B cell (primary cell): Measurements from ENCODE around the gene ESRP2. TPM values are rescaled to one million over a fixed set of nuclear protein-coding genes. Genes with fewer than 3 reads are reported as not detected.

Experiments used
- ATAC-seq: fragments of 200-7000 bp; cut with Tn5 transposase; one replicate; pipeline ENCODE4 v1.10.0; 2021; ENCODE audit warnings: low read depth, mild to moderate bottlenecking, moderate number of reproducible peaks, moderate library complexity
- CTCF ChIA-PET: fragments of 350-600 bp; sonication (Branson Sonifier 250); formaldehyde crosslinking; loops from one replicate; lab custom pipeline; 2021; ENCODE audit warnings: antibody characterized with exemption, inconsistent platforms; lab: Charles Lee
- POLR2A ChIA-PET: fragments of 350-600 bp; sonication (Branson Sonifier 250); formaldehyde crosslinking; loops from one replicate; lab custom pipeline; 2021; ENCODE audit warnings: antibody characterized with exemption; lab: Charles Lee
- DNase-seq: peaks from one replicate; pipeline ENCODE4 v3.0.0; 2013
- H2AFZ ChIP-seq: 2 replicates; pipeline ENCODE4 v1.6.1; 2012; ENCODE audit warnings: mild to moderate bottlenecking, low read depth, low read length; ENCODE audit not compliant: insufficient read depth, poor library complexity, severe bottlenecking
- H3K27ac ChIP-seq, 2 donors: 1 replicate in 1 of 2; 2 replicates in 1 of 2; pipeline ENCODE4 v1.5.1; 2012 to 2013; ENCODE audit warnings: low read length in 2 of 2, mild to moderate bottlenecking in 2 of 2, moderate library complexity in 1 of 2
- H3K27me3 ChIP-seq, 4 experiments: fragments of 200-600 bp in 1 of 4; sonication (generic) in 1 of 4; replicated peaks in 1 of 4; 1 replicate in 2 of 4; 2 replicates in 2 of 4; pipeline versions ENCODE4 v1.6.1 to v1.7.0; 2013 to 2016; ENCODE audit warnings: low read length in 3 of 4, mild to moderate bottlenecking in 2 of 4, mixed read lengths in 1 of 4, moderate library complexity in 1 of 4; ENCODE audit not compliant: insufficient read depth in 4 of 4, control insufficient read depth in 3 of 4; ENCODE audit errors: control extremely low read depth in 1 of 4
- H3K36me3 ChIP-seq, 2 experiments: replicated peaks in 1 of 2; 1 replicate in 1 of 2; 2 replicates in 1 of 2; pipeline versions ENCODE4 v1.6.1 to v1.7.1; 2013; ENCODE audit warnings: low read length in 1 of 2; ENCODE audit not compliant: insufficient read depth in 2 of 2, control insufficient read depth in 1 of 2; ENCODE audit errors: control extremely low read depth in 1 of 2, extremely low read depth in 1 of 2
- H3K4me1 ChIP-seq, 2 donors: fragments of 200-600 bp in 1 of 2; sonication (generic) in 1 of 2; 1 replicate in 1 of 2; 2 replicates in 1 of 2; pipeline versions ENCODE4 v1.5.1 to v1.6.1; 2013 to 2017; ENCODE audit warnings: low read length in 2 of 2; ENCODE audit not compliant: control insufficient read depth in 2 of 2, insufficient read depth in 2 of 2
- H3K4me2 ChIP-seq: replicated peaks from 2 replicates; pipeline ENCODE3; 2012; ENCODE audit warnings: mild to moderate bottlenecking, low read depth, low read length; ENCODE audit not compliant: poor library complexity, severe bottlenecking
- H3K4me3 ChIP-seq, 5 experiments: fragments of 200-600 bp in 1 of 5; sonication (generic) in 1 of 5; 1 replicate in 3 of 5; 2 replicates in 2 of 5; pipeline versions ENCODE4 v1.5.1 to v1.7.0; 2011 to 2016; ENCODE audit warnings: low read length in 4 of 5, mild to moderate bottlenecking in 4 of 5, low read depth in 2 of 5, control low read depth in 1 of 5, moderate library complexity in 1 of 5; ENCODE audit not compliant: insufficient read depth in 1 of 5; ENCODE audit errors: control extremely low read depth in 1 of 5, extremely low read depth in 1 of 5
- H3K79me2 ChIP-seq: fragments of 200-600 bp; sonication (generic); one replicate; pipeline ENCODE4 v1.6.0; 2016; ENCODE audit warnings: low read length; ENCODE audit not compliant: control insufficient read depth, insufficient read depth
- H3K9ac ChIP-seq: fragments of 200-600 bp; sonication (generic); 2 replicates; pipeline ENCODE4 v1.6.1; 2017; ENCODE audit warnings: mild to moderate bottlenecking, low read length, moderate library complexity
- H3K9me3 ChIP-seq, 3 donors: one replicate each; pipeline versions ENCODE4 v1.6.1 to v1.7.1; 2013; ENCODE audit warnings: low read length in 2 of 3; ENCODE audit not compliant: control insufficient read depth in 2 of 3, insufficient read depth in 1 of 3; ENCODE audit errors: control extremely low read depth in 1 of 3
- H4K20me1 ChIP-seq: 2 replicates; pipeline ENCODE4 v1.6.0; 2012; ENCODE audit warnings: mild to moderate bottlenecking, low read length; ENCODE audit not compliant: insufficient read depth, control insufficient read depth, poor library complexity, severe bottlenecking
- H3K27ac Mint-ChIP-seq: one replicate; pipeline ENCODE4 v1.8.0; 2021; ENCODE audit warnings: mixed read lengths
- H3K27me3 Mint-ChIP-seq: one replicate; pipeline ENCODE4 v1.8.0; 2021; ENCODE audit warnings: mixed read lengths
- H3K4me1 Mint-ChIP-seq: one replicate; pipeline ENCODE4 v1.8.0; 2021; ENCODE audit warnings: mixed read lengths
- H3K4me3 Mint-ChIP-seq: one replicate; pipeline ENCODE4 v1.8.0; 2021; ENCODE audit warnings: mixed read lengths
- H3K9me3 Mint-ChIP-seq: one replicate; pipeline ENCODE4 v1.8.0; 2022; ENCODE audit warnings: mixed read lengths; ENCODE audit not compliant: insufficient read depth
- CTCF ChIP-seq: fragments of 200-600 bp; IDR thresholded peaks from one replicate; pipeline ENCODE4 v1.8.0; 2022; ENCODE audit warnings: antibody characterized with exemption, mild to moderate bottlenecking
- EZH2 ChIP-seq: IDR thresholded peaks from 2 replicates; pipeline ENCODE4 v1.6.1; 2012; ENCODE audit warnings: borderline replicate concordance, low read depth, mild to moderate bottlenecking, moderate library complexity, low read length; ENCODE audit not compliant: insufficient read depth, poor library complexity, severe bottlenecking
- WGBS: methylation state at CpG from one replicate; pipeline ENCODE4 v1.1.5; 2013; ENCODE audit warnings: missing lambda C conversion rate; ENCODE audit not compliant: insufficient coverage; 5-methylcytosine and 5-hydroxymethylcytosine counted together
- intact Hi-C: fragments of 100-400 bp; cut with micrococcal nuclease; formaldehyde crosslinking; loops from one replicate; pipeline ENCODE4 v1.10.0; 2022
- polyA plus RNA-seq: library from polyadenylated mRNA; depleted of rRNA; stranded (reverse); fragments of >200 nt; gene quantifications from 2 replicates; pipeline ENCODE4 v1.2.3, GENCODE V29; 2012
- total RNA-seq, 2 donors: library from RNA; stranded (reverse); fragments of 120-200 nt in 1 of 2; gene quantifications; 1 replicate in 1 of 2; 2 replicates in 1 of 2; pipeline versions ENCODE4 v1.2.3 to v1.2.4, GENCODE V29; 2013 to 2022

The ESRP2 gene
- total and polyA plus RNA-seq, 2 donors (not counting 1 experiment from before 2014, with no cell fraction given) = 0.09 TPM; not detected in 1

- Mint-ChIP-seq H3K27ac (no peak overlapping the region), H3K4me3 (peak overlapping the region; percentile 23), H3K27me3 (no peaks in the 10 kb centered on the region), H3K4me1 (peaks cover 39% of the 10 kb centered on the region), H3K9me3 (no peaks in the 10 kb centered on the region)
- peaks cover 0 to 4% of the 10 kb centered on the region in 2 experiments for H3K36me3 ChIP-seq
- intact Hi-C loops = loop anchor here (5.0 kb wide), 1 partner anchor 40 kb away; no protein-coding TSS in a partner anchor
- DNase-seq = no peak
- H3K27me3 ChIP-seq = no peaks in the 10 kb centered on the region
- no peak overlapping the region for H3K9ac ChIP-seq
- peaks cover 34% of the 10 kb centered on the region for H3K79me2 ChIP-seq
- H3K4me2 ChIP-seq = peak overlapping the region; percentile 99
- WGBS = 79% methylated on average over 4 of the region's 4 CpGs
- H3K27ac ChIP-seq = no peak overlapping the region
- ATAC-seq = no peak
- H3K9me3 ChIP-seq = no peaks in the 10 kb centered on the region
- H2AFZ ChIP-seq = no peak overlapping the region
- H4K20me1 ChIP-seq = peaks cover 9% of the 10 kb centered on the region
- ChIA-PET CTCF (interaction anchor here (2.1 to 4.0 kb wide), 2 partner anchors 14 to 81 kb away, joined by 5 to 33 read pairs; no protein-coding TSS in a partner anchor), POLR2A (interaction anchor here (0.7 kb wide), 1 partner anchor 80 kb away, joined by 4 read pairs; no protein-coding TSS in a partner anchor)
- TF ChIP-seq CTCF (no peak), EZH2 (no peak)
- no peak overlapping the region for H3K4me3 ChIP-seq
- peaks cover 40 to 46% of the 10 kb centered on the region in 2 donors for H3K4me1 ChIP-seq
These were observed 11.5 kb upstream of the ESRP2 start for GRCh38 chr16:68247400-68247799.

- ChIA-PET CTCF (interaction anchor here (1.7 to 9.1 kb wide), 3 partner anchors 10 to 81 kb away, joined by 5 to 109 read pairs (median 33); no protein-coding TSS in a partner anchor), POLR2A (no interaction called here)
- H3K4me1 Mint-ChIP-seq = peaks cover 32% of the 10 kb centered on the region
- H3K9ac ChIP-seq = no peak overlapping the region
- intact Hi-C loops = loop anchor here (5.0 kb wide), 1 partner anchor 41 kb away; no protein-coding TSS in a partner anchor
- no peaks in the 10 kb centered on the region for H3K27me3 ChIP-seq
- H3K27ac ChIP-seq = no peak overlapping the region
- H3K4me2 ChIP-seq = peak overlapping the region; percentile 99
- no peak for ATAC-seq
- WGBS = 98% methylated on average over 5 of the region's 5 CpGs
- H4K20me1 ChIP-seq = peaks cover 9% of the 10 kb centered on the region
- no peak for DNase-seq
- H2AFZ ChIP-seq = no peak overlapping the region
- H3K27me3 Mint-ChIP-seq = no peaks in the 10 kb centered on the region
- H3K4me3 Mint-ChIP-seq = peak overlapping the region; percentile 97
- no peak overlapping the region for H3K4me3 ChIP-seq
- H3K36me3 ChIP-seq = peaks cover 0 to 4% of the 10 kb centered on the region in 2 experiments
- H3K4me1 ChIP-seq = peaks cover 33 to 38% of the 10 kb centered on the region in 2 donors
- TF ChIP-seq EZH2 (no peak), CTCF (no peak)
- no peaks in the 10 kb centered on the region for H3K9me3 ChIP-seq
- no peak overlapping the region for H3K27ac Mint-ChIP-seq
- H3K79me2 ChIP-seq = peaks cover 34% of the 10 kb centered on the region
- no peaks in the 10 kb centered on the region for H3K9me3 Mint-ChIP-seq
These were observed 10.7 kb upstream of the ESRP2 start for GRCh38 chr16:68246666-68247065.
